Suprapubic skin (tissue), 2 donors: ENCODE results near the gene TRRAP.

Experiments used
- EP300 ChIP-seq: sonication (generic); formaldehyde crosslinking; IDR thresholded peaks from one replicate; pipeline ENCODE4 v1.6.1; 2017; ENCODE audit warnings: antibody characterized with exemption
- POLR2A ChIP-seq, 2 donors: fragments of 450-650 bp; IDR thresholded peaks; one replicate each; pipeline ENCODE4 v1.6.1; 2017; ENCODE audit warnings: antibody characterized with exemption in 2 of 2, mild to moderate bottlenecking in 2 of 2, moderate library complexity in 2 of 2

DNA sequence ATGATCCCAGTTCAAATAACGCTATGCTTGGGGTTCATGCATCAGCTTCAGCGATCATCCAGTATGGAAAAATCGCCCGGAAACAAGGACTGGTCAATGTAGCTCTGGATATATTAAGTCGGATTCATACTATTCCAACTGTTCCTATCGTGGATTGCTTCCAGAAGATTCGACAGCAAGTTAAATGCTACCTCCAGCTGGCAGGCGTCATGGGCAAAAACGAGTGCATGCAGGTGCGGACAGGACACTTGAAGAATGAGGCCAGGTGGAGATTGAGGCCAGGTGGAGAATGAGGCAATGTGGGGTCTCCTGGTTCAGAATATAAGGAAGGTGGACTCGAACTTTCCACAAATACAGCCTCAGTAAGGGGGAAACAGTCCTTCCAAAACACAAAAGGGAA, 105.8 kb downstream of the TRRAP start:
- TF ChIP-seq POLR2A (IDR thresholded peaks at IDR 0.05): no peak
- no peak for TF ChIP-seq EP300
